GM18508 (cell line): Measurements from ENCODE around the gene PTPRC.

ENCODE experiments used
- ATAC-seq: cut with Tn5 transposase; IDR thresholded peaks from one replicate; pipeline ENCODE4 v1.9.1; 2021; ENCODE audit warnings: moderate number of reproducible peaks; ENCODE audit not compliant: insufficient read depth, unreplicated experiment

The PTPRC gene

DNA sequence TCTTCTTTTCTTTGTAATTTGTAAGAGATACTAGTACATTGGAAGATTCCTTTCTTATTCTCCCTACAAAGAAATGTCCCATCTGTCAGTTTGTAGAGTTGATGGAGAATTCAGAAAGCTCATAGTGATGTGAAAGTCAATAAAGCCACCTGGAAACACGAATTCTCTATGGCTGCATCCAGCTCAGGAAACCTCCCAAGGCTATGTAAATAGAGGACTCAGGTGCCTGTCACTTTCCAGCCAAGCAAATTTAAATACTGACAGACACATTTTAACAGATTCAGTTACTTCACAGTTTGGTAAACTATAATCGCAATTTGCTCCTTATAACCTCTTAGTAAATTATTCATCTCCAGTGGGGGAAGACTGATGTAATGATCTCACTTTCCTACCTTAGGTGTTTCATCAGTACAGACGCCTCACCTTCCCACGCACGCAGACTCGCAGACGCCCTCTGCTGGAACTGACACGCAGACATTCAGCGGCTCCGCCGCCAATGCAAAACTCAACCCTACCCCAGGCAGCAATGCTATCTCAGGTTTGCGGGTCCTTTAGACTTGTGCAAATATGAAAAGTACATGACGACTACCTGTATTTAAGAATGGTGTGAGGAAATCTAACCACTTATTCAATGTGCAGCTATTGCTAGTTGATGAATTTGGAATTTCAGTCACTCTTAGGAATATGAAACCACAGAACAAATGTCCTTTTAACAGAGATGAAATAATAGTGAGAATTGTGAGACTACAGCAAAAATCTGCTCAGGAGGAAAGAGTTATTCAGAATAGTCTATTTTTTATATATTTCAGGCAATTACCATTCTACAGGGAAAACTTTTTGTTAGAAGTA lies 60.6 kb downstream of the PTPRC start:
- ATAC-seq = no peak

DNA sequence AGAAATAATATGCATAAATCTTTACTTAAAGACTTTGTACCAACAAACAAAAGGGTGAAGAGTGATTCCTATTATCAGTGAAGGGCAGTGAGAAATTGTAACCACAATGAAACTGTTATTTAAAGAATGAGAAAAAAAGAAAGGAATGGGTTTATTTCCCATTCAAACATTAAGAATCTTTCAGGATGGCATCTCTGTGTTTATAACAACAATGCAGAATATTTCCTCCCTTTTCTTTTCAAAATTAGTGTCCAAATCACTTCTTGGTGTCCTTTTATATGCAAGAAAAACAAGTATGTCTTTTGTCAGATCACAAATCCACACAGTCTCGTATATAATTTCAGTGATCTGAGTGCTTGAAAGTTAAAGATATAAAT lies 61.2 kb downstream of the PTPRC start:
- no peak for ATAC-seq

DNA sequence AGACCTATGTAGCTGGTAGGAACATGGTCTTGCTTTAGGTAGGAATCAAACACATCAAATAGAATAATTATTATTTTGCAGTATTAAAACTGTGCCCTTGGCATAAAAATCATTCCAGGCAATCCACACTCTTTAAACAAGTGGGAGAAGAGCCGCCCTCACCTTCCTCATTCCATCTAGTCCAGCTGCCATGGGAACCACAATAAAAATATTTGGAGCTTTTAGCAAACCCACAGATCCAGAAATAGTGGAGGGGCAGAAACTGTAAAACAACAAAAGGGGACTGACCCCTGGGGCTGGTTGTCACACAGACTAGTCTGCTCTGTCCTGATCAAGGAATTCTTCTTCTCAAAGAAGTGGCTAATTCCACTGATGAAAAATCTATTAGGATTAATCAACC lies 61.6 kb downstream of the PTPRC start:
- ATAC-seq = no peak

DNA sequence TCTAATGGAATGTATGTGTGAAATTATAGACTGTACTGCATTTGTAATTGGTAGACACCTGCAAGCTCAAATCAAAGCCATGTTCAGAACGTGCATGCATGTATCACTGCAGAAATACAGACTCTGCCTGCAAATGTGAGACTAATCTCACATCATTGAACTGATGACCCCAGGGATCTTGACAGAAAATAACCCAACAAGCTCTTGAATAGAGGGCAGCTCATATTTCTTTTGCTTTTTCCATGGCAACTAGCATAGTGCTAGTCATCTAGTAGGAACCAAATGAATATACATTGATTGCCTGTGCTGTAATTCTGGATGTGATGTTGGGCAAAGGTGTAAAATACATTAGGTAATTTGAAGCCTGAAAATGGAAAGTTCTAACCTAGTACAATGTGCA lies 62.4 kb downstream of the PTPRC start:
- ATAC-seq = no peak

DNA sequence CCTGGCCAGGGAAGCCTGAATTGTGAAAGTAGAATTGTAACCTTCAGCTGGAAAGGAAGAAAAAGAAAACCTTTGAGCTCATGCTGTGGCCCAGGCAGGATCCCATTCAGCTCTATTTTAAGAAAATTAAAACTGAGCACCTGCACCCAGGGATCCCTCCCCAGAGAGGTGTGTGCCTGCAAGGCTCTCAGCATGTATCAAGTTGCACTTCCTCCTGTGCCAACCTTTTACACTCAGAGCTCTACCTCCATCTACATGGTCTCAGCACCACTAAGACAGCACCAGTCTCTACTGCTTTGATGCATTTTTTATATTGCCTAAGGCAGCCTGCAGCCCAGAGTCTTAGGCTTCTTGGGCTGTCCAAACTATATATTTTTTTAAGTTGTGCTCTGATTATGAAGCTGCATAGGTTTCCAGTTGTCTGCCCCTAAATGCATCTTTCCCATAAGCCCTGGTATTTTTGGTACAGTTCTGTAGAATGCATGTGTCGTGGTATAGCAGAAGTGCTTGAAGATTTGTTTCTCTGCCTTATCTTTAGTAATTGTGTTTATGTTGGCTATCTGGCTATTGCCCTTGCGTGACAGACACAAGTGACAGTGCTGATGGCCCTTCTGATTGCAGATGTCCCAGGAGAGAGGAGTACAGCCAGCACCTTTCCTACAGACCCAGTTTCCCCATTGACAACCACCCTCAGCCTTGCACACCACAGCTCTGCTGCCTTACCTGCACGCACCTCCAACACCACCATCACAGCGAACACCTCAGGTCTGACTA lies 63.1 kb downstream of the PTPRC start:
- ATAC-seq = no peak

DNA sequence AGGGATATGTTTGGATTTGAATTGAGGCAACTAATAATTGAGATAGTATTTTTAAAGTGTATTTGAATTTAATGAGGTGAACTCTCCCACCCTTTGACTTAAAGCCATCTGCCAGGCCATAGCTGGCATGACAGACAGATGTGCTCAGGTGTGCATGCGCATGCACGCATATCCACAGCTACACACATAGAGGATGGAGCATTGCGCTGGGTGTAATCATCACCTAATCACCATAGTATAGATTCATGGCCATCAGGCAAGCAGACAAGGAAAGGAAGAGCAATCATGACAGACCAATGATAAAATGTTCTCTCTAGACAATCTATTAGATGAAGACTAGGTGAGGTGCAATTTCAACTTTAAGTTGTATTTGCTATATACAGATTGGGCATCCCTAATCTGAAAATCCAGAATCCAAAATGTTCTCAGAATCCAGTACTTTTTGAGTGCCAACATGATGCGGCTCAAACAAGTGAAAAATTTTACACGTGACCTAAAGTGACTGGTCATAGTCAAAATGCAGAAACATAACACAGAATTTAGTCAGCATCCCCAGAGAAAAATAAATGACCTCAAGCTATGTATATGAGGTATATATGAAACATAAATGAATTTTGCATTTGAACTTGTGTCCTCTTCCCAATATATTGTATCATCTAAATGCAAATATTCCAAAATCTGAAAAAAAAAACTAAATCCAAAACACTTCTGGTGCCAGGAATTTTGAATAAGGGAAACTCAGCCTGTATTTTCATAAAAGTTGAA lies 70.1 kb downstream of the PTPRC start:
- no peak for ATAC-seq

DNA sequence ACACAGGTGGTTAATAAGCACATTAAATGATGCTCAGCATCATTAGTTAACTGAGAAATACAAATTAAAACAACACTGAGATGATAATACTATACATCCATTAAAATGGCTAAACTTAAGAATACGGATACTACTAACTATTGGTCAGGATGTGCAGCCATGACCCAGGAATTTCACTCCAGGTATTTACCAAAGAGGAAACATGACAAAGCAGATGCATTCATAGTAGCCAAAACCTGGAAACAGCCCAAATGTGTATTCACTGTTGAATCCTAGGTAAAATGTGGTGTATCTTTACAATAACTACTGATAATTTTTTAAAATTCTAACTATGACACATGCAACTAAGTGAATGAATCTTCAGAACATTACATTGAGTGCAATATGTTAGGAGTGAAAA lies 73.0 kb downstream of the PTPRC start:
- no peak for ATAC-seq

DNA sequence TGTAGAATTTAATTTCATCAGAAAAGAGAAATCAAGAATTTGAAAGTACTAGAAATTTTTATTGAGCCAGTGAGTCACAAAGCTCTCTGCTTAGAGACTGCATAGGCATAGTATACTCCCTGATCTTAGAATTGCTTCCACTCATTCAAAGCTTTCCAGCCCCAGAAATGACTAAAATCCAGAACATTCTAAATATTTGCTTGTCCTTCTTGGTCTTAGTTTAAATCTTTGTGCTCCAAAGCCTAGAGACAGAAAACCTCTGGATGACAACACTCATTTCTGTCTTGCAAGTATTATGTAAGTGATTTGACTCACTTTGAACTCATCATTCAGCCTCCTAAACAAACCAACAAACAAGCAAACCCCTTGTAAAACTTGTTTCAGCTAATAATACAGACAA lies 74.2 kb downstream of the PTPRC start:
- ATAC-seq = no peak

DNA sequence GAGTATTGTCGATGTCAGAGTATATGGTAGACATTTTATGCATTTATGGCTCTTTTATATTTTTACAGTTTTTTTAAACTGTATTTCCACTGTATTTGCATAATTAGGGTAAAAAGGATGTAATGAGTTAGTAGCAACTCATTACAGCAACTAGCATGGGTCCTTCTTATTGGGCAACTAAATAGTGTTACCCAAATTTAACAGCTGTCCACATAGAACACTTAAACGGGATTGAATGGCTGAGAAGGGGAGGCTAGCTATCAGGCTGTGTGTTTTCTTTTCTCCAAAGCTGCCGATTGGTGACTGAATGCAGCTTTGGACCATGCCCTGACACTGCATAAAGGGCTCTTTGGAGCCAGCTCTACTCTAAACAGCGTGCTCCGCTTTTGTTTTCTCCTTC lies 75.4 kb downstream of the PTPRC start:
- no peak for ATAC-seq

DNA sequence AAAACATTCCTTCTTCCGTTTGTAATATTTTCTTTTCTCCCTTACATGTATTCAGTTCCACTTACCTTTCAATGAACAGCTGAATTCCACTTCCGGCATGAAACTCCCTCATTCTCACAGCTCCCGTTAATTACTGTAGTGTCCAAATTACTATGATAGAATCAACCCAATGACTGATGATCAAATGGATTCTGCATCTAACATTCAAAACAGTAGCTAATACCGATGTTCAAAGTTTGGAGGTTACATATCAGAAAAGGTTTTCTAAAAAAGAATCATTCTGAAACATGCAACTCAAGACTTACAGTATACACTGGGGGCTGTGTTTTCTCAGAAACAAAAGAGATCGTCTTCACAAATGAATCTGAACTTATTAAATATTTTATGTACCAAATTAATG lies 77.2 kb downstream of the PTPRC start:
- no peak for ATAC-seq

DNA sequence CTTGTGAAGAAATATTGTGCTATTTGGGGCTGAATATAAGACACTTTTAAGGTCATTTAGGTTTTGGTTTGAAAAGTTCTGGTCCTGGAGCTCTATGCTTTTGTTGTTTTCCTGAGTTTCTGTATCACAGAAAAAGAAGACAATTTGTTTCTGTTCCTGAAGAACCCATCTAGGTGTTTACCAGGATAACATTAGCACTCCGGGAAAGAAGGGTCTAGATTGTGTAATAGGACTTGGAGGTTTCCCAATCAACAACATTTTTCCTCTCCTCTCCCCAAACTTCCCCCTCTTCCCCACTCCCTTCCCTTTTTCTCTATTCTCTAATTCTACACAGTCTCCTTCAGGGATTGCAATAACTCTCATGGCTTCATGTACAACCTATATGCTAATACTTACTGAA lies 78.7 kb downstream of the PTPRC start:
- ATAC-seq = no peak

DNA sequence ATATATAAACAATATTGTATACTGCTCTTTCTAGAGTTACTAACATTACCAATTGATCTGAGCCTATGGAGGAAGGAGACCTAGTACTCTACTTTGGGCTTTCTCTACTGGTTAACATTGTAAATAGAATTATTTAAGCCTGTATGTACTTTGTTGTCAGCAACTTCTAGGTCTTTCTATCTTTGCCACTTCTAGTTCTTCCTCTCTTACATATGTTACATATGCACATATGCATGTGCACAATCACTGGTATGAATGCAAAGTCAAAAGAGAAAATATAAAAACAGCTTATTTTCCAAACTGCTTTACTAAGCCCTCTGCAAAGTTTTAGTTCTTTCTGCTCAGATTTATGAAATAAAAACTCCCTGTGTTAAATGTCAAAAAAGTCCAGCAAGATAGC lies 84.3 kb downstream of the PTPRC start:
- ATAC-seq = no peak

DNA sequence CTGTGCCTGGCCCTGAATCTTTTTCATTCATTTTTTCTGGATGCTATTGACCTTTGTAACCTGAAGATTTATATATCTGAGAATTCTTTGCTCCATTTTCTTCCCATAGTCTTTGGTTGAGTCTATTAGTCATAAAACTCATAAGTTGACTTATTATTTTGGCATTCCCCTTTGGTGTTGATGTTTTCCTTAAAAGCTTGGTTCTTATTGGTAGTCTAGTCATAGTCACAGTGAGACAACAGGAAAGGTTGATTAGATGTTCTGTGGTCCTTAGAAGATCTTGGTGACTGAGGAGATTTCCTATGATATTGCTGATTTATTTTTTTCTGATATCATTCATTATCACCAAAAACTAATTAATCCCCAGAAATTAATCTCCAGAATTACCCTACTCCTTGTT lies 86.2 kb downstream of the PTPRC start:
- ATAC-seq = no peak

DNA sequence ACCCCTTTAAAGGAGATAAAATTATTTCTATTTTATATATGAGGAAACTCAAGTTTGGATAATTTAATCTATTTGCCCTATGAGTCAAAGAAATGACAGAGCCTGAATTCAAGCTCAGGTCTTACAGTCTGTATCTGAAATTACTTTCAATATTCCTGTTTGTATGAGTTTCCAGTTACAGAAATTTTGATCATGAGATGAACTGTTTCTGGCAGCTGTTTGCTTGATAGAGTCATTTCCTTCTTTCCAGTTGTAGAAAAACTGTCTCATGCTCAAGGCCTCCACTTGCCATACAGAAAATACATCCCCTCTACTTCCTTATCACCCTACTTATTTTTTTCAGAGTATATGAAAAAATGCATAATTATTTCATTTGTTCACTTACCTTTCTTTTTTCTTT lies 87.6 kb downstream of the PTPRC start:
- no peak for ATAC-seq

DNA sequence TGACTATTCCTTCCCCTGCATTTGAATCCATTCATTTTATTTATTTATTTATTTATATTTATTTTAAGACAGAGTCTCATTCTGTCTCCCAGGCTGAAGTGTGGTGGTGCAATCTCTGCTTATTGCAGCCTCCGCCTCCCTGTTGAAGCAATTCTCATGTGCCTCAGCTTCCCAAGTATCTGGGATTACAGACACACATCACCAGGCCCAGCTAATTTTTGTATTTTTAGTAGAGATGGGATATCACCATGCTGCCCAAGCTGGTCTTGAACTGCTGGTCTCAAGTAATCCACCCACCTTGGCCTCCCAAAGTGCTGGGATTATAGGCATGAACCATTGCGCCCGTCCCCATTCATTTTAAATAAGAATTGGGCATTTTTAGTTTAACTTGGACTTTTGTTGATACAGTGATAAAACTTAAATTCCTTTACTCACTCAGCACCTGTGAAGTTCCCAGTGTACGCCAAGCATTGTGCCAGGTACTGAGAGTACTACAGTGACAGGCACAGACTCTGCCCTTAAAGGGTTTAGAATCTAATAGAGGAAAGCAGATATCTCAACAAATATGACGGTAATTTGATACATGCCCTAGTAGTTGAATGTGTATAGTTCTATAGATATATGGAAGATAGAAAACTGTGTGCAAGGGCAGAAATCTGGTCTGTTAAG lies 90.5 kb downstream of the PTPRC start:
- no peak for ATAC-seq

DNA sequence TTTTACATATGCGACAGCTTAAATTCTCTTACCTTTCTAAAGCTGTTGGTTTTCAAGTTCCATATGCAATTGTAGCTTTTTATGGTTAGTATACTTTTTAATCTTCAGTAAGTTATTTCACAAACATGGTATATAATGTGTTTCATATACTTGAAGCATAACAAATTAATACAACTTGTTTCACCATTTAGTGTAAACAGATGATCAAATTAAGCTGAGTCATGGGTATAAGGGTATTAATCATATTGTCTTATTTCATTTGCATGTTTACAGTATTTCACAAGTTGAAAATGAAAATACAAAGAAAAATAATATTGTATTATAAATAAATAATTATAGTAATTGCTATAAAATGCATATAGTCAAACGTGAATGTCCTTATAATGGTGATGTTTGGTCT lies 92.1 kb downstream of the PTPRC start:
- ATAC-seq = no peak

DNA sequence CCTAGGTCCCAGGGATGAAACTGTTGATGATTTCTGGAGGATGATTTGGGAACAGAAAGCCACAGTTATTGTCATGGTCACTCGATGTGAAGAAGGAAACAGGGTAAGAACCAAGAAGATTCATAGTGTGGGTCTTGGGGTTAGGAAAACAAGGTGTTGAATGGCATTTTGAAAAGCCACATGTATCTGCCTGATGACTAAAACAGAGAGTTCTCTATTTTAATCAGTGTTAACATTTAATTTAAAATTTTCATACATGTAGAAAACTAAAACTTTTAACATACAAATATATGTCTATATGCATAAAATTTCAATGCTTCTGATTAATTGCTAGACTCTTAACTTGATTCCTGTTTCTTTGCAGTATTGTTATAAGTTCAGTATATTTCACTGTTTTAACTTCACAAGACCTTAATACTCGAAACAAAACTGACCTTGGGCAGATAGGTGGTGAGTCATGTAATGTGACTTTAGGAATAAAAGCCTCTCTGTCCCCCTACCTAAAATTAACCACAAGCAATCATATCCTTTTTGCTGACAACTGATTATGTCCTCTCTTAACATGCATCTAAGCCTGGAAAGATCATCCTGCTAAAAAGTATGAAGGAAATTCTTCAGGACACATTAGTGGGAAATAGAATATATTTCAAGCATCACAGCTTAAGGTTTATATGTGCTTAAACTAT lies 95.6 kb downstream of the PTPRC start:
- peak; percentile 94 for ATAC-seq

DNA sequence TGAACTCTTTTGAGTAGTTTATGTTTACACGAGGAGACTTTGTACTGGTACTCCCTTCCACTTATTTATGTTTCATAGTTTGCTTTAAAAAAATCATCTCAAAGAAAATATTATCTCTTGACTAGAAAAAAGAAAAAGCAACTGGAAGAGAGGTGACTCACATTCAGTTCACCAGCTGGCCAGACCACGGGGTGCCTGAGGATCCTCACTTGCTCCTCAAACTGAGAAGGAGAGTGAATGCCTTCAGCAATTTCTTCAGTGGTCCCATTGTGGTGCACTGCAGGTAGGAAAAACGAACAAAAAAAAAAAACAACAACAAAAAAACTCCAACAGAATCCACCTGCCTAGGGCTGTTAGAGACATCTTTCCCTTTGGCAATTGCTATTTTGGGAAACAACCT lies 102.9 kb downstream of the PTPRC start:
- no peak for ATAC-seq

DNA sequence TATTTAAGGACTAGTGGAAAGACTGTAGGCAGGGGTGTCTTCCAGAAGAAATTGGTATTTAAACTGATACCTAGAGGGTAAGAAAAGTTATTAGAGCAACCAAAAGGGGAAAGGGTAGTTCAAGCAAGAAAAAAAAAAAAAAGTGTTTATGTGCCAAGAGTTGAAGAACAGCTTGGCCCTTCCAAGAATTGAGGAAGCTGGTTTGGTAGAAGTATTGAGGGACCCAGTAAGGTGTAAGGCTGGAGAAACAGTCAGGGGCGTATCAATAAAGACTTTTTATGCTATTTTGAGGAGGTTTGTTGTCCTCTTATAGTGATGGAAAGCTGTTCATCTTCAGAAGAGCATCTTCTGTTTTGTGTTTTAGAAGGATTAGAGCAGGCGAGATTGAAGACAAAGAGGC lies 108.3 kb downstream of the PTPRC start:
- ATAC-seq = no peak

DNA sequence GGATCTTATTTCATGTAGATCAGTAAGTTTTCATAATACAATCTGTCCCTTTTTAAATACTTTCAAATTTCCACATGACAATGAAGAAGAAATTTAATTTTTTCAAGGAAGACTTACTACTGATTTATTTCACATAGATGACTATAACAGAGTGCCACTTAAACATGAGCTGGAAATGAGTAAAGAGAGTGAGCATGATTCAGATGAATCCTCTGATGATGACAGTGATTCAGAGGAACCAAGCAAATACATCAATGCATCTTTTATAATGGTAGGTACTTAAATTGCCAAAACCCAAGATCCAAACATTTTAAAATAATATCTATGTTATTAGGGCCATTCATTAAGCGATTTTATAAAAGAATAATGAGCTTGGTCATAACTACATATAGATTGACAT lies 110.4 kb downstream of the PTPRC start:
- ATAC-seq = no peak
